ENCODE results near the gene FGF12. TPM values are rescaled to one million over a fixed set of nuclear protein-coding genes. Genes with fewer than 3 reads are reported as not detected.
A peak's percentile ranks its signal among the peaks of the same experiment; 100 is the strongest.
"Not testable (repeated sequence)": the region's sequence is repeated elsewhere in the genome, so short reads cannot be mapped to it uniquely, and the experiment has no call there.

Gene FGF12
- total RNA-seq, 1 donor from 2014 or later = 3.2 TPM

GRCh38 chr3:192577811-192578210 is 149.5 kb downstream of the FGF12 start:
- no peak for DNase-seq (ENCODE audit: low spot score)

DNA sequence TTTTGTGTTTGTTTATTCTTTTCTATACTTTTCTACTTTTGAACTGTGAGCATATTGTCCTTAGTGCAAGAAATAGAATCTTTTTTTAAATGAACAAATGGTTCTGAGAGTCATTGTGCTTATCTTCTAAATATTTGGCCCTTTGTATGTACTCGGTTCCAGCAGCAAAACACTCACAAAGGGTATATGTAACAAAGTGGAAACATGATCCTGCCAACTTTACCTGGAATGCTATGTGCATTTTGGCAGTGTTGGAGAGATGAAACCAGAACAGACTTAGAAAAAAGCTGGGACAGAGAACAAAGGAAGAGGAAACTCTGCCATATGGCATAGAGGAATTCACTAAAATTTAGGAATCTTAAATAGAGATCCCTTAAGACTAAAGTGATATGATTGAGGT is 150.1 kb downstream of the FGF12 start:
- no peak for DNase-seq (ENCODE audit: low spot score)

GRCh38 chr3:192576704-192577103 is 150.6 kb downstream of the FGF12 start:
- DNase-seq (ENCODE audit: low spot score) = not testable (repeated sequence)

GRCh38 chr3:192575879-192576506 is 151.3 kb downstream of the FGF12 start:
- no peak for DNase-seq (ENCODE audit: low spot score)

DNA sequence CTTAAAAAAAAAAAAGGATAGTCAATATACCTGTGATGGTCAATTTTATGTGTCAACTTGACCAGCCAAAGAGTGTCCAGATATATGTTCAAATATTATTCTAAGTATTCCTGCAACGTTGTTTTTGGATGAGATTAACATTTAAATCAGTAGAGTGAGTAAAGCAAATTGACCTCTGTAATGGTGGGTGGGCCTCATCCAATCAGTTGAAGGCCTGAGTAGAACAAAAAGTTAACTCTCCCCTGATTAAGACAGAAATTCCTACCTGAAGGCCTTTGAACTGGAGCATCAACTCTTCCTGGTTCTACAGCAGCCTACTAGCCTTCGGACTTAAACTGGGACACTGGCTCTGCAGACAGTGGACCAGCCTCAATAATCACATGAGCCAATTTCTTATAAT is 154.1 kb downstream of the FGF12 start:
- no peak for DNase-seq (ENCODE audit: low spot score)

DNA sequence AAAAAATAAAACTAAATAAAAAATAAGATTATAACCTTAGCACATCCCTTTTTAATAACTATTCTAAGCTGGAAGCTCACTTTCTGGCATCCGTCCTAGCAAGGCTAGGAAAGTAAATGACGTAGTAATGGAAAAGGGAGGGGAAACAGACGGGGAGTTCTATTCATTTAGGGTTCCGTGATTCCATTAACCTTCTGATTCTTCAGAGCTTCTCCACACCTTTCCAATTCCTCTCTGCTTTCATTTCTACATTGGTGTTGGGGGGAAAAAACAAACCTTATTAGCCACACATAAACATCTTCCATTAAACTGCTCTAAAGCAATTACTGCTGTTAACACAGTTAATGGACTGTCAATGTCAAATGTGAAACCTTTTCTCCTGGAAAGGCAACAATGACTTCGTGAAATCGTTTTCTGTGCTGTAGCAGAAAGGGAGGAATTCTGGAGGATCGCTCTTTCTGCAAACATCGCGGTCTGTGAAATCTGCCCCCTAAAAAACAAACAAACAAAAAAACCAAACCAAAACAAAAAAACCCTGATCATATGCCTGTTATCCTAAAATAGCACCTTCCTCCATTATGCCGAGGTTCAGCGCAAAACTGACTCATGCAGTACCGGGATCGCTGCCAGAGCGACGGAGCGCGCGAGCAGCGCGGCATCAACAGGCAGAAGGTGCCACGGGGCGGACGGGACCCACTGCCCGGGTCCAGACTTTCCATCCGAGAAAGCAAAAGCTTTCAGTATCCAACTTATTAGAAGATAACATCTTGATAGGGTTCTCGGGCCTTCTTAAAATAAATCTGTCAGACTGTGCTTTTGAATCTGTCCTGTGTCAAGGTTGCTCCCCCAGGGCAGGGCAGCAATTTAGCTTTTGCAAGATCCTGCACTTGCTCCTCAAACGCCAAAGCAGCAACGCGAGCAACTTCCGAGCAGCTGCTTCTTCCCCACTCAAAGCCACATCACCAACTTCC is 156.2 kb downstream of the FGF12 start:
- peak; percentile 72 for DNase-seq (ENCODE audit: low spot score)

- no peak for DNase-seq (ENCODE audit: low spot score)
These were observed 157.0 kb downstream of the FGF12 start for GRCh38 chr3:192570315-192570714.

DNA sequence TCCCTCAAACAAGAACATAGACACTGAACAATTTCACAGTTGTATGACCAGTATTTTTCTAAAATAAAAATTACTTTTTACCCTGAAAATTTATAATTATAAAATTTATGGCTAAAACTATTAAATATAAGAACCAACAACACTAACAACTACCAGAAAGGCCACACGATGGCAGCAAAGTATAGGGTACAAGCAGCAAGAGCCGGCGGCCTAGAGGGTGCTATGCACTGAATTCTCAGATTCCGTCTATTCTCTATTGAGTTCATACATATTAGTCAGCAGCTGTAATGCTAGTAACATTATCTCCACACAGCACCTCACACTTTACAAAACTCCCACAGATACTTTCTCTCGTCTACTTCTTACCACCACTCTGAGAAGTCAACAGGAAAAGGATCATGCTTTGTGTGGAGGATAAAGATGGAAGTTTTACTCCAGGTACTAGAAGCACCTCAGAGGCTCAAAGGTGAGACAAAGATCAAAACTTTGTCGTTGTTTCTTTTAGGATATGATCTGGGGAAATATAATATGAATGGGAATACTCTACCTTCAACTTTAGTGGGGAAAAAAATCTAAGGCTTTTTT is 160.5 kb downstream of the FGF12 start:
- peak; percentile 75 for DNase-seq (ENCODE audit: low spot score)

DNA sequence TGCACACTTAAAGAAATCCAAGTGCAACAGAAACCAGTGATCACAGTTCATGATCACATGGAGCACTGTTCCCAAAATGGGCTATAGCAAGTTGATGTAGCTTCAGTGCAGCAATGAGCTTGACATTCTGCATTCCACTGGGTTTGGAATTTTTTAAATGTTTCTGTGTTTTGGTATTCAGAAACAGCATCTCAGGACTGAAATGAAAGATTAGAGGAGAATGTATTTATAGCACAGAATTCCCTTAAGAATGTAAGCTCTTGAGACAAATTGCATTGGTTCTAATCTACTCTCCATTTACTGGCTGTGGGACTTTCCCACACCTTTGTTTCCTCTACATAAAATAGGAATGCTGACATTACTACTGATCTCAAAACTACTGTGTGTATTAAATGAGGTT is 162.7 kb downstream of the FGF12 start:
- DNase-seq (ENCODE audit: low spot score) = no peak

DNA sequence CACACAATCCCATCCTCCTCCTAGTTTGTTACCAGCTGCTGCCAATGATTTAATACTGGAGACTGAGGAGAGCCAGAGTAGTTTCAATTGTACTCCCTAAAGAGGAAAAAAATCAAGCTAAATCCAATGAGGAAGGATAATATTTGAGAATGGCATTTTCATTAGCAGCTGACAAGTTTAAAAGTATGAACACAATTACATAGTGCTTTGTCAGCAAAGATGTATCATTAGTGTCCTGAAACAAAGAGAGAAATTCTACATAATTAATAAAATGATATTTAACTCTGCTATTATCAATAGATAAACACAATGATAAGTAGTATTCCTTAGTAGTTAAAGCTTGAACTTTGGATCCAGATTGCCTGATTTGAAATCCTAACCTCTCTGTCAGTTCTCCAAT is 163.9 kb downstream of the FGF12 start:
- no peak for DNase-seq (ENCODE audit: low spot score)

DNA sequence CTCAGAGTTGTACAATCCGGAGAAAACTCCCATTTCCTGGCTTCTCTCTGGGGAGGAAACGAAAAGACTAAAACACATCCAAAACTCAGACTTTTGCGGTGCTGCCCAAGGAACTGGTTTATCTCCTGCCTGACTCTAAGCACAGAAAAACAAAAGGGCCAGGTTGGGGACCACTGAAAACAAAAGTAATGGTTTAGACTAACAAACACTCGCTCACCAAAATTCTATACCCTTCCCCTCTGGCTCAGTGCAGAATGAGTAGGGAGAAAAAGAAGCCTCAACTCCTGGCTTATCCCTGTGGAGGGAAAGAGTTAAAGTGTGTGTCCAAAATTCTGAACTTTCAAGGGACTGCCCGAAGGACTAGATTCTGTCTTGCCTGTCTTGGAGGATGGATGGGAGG is 173.6 kb downstream of the FGF12 start:
- DNase-seq (ENCODE audit: low spot score) = no peak

DNA sequence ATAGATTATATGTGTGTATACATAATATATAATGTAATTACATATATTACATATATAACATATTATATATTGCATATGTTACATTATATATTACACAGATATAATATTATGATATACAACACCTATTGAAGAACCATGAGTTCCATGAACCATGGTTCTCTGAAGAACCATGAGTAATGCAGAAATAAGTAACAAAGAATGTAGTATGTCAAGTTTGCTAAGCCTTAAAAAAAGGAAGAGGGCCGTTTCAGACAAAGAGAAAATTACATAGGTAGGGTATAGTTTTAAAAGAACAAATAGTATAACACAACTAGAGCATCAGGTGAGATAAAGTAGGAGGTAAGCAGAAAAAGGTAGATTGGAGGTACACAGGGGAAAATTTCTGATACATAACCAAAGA is 177.0 kb downstream of the FGF12 start:
- no peak for DNase-seq (ENCODE audit: low spot score)

- DNase-seq (ENCODE audit: low spot score) = no peak
These were observed 182.0 kb downstream of the FGF12 start for GRCh38 chr3:192545333-192545732.

GRCh38 chr3:192543163-192543562 is 184.2 kb downstream of the FGF12 start:
- no peak for DNase-seq (ENCODE audit: low spot score)

- DNase-seq (ENCODE audit: low spot score) = no peak
These were observed 210.5 kb downstream of the FGF12 start for GRCh38 chr3:192516820-192517219.

DNA sequence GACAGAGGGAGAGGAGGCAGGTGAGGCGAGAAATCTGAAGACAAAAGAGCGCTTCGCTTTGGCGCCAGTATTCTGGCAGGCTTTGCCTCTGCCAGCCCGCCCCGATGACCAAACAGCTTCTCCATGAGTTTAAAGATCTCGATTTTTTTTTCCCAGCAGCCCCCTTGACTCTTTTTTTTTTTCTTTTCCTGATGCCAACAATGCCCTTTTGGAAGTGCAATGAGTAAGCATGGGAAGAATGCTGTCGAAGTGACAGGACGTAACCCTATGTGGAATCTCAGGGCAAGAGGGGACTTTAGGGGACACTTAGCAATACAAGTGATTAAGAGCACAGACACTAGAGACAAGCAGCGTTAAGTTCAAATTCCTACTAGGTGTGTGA is 211.7 kb downstream of the FGF12 start:
- no peak for DNase-seq (ENCODE audit: low spot score)

DNA sequence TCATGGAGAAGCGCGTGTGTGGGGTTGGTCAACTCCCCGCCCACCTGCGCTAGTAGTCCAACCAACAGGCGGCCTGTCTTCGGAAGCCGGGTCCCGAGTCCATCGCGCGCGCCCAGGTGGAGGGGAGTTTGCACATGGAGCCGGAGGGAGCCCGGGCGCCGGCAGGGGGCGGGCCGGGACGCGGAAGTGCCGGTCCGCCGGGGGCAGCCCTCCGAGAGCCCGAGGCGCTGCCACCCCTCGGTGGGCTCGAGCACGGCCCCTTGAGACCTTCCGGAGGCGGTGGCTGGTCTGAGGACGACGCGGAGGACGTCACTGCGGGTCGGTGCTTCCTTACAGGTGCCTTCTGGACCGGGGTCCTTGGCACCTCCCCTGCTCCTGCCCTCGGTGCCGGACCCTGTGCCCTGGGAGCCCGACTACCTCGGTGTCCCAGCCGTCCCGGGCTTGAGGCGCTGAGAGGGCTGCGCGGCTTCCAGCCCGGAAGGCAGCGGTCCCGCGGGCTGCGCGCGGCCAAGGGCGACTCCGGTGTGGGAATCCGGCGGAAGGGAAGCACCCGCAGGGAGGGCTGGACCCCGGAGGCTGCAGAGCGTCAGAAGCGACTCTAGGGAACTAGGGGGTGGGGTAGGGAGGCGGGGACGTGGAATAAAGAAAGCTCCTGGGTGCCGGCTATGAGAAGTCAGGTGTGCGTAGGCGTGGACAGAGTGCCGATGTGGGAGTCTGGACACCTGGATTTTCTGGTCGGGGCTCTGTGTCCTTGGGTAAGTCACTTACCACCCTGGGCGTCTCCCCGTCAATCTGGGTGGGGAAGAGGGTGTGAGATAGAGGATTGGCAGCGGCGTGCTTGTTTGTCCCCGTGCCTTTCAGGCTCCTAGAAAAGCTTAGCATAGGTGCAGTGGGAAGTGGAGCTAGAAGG is 212.3 kb downstream of the FGF12 start:
- DNase-seq (ENCODE audit: low spot score) = peak; percentile 48

- DNase-seq (ENCODE audit: low spot score) = no peak
These were observed 213.1 kb downstream of the FGF12 start for GRCh38 chr3:192514081-192514753.

DNA sequence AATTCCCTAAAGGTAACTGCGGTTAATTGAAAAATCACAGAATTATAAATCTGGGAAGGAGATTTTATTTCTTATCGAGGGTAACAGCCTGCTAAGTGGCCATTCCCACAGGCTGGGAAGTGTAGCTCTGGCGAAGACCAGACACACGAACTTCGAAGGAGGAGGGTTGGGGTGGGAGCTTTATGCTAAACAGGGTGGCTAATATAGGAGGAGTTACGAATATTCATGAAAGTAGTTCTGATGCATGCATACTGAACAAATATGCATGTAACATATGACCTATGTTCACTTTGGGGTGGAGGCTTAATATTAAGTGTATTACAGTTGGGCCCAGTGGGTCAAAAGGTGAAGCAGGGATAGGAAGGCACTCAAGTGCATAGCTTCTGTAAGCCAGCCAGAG is 221.6 kb downstream of the FGF12 start:
- no peak for DNase-seq (ENCODE audit: low spot score)

GRCh38 chr3:192501401-192501800 is 225.9 kb downstream of the FGF12 start:
- no peak for DNase-seq (ENCODE audit: low spot score)

DNA sequence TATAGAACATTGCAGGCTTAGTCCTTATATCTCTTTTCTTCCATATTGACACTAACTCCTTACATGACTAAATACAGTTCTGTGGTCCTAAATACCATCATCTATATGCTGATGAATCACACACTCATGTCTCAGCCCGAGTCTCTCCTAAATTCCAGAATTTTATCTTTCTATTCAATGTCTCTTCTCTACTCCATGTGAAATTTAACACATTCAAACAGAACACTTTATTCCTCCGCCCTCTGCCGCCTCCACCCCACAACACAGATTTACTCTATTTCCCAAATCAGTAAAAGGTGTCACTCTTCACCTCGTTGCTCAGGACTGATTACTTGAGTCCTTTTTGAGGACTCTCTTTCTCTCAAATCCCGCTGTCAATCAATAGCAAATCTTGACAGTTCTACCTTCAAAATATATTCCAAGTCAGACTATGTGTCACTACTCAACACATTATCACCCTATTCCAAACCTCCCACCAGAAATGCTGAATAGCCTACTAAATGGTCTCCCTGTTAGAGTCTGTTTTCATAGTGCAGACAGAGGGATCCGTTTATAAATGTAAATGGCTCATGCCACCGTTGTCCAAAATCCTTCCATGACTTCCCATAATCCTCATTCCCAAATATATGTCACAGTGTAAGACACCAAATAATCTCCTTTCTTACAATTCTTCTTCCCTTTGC is 230.3 kb downstream of the FGF12 start:
- no peak for DNase-seq (ENCODE audit: low spot score)

Measured in ureter (tissue), 1 donor.